GM12875 (cell line): Measurements from ENCODE around the gene UNC5B.

ENCODE experiments used
- H3K4me3 ChIP-seq: one replicate; pipeline ENCODE4 v1.5.1; 2011; ENCODE audit warnings: low read depth, low read length, control low read depth
- TF ChIP-seq, protein P1 (sequence below): IDR thresholded peaks from 2 replicates; pipeline ENCODE4 v1.5.1; 2011; ENCODE audit warnings: low read depth, mild to moderate bottlenecking, control low read depth, inconsistent platforms, low read length, moderate library complexity, borderline replicate concordance; ENCODE audit not compliant: insufficient read depth

Gene UNC5B

DNA sequence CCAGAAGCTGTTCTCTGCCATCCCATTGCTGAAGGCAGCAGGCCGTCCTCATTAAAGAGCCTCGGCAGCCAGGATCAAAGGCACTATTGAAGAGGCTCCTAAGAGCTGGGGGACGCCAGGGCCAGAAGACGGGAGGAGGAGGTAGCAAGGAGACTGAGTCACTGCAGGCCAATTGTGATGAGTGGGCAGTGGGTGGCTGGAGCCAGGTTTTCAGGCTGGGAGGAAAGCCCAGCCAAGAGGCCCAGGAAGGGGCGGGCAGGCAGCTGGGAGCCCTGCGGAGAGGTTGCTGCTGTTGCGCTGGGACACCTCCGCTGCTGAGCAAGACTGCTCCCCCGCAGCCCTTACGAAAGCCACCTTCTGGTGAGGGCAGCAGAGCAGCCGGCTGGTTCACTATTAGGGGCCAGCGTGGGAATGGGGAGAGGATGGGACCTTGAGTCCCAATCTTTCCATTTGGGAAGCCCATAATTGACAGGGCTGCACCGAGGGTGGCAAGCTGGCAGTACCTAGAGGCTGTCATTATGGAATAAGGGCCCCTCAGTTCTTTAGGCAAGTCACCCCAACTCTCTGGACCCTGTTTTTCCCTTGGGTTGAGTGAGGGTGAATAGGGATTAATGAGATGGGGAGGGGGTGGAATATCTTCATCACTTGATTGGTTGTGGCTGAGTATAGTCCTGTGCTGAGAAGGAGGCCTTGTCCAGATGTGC lies 48.4 kb downstream of the UNC5B start:
- TF ChIP-seq, protein P1, sequence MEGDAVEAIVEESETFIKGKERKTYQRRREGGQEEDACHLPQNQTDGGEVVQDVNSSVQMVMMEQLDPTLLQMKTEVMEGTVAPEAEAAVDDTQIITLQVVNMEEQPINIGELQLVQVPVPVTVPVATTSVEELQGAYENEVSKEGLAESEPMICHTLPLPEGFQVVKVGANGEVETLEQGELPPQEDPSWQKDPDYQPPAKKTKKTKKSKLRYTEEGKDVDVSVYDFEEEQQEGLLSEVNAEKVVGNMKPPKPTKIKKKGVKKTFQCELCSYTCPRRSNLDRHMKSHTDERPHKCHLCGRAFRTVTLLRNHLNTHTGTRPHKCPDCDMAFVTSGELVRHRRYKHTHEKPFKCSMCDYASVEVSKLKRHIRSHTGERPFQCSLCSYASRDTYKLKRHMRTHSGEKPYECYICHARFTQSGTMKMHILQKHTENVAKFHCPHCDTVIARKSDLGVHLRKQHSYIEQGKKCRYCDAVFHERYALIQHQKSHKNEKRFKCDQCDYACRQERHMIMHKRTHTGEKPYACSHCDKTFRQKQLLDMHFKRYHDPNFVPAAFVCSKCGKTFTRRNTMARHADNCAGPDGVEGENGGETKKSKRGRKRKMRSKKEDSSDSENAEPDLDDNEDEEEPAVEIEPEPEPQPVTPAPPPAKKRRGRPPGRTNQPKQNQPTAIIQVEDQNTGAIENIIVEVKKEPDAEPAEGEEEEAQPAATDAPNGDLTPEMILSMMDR, result no peak
- H3K4me3 ChIP-seq, result no peak overlapping the region

DNA sequence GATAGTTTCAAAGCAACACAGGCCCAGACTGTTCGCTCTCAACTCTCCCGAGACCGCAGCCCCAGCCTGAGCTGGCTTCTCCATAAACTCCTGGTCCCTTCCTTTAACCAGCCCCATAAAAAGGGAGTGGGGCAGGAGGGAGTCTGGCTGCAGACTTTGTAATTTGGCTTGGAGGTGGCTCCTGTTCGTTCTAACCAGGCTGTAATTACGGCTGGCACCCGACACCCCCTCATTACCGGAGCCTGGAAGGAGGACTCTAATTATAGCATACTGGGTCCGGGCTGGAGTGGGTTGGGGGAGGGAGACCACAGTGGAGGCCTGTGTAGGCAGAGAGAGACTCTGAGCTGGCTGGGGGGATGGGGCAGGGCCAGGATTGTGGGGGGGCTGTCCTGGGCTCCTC lies 49.7 kb downstream of the UNC5B start:
- H3K4me3 ChIP-seq, result no peak overlapping the region
- TF ChIP-seq, protein P1, result no peak

DNA sequence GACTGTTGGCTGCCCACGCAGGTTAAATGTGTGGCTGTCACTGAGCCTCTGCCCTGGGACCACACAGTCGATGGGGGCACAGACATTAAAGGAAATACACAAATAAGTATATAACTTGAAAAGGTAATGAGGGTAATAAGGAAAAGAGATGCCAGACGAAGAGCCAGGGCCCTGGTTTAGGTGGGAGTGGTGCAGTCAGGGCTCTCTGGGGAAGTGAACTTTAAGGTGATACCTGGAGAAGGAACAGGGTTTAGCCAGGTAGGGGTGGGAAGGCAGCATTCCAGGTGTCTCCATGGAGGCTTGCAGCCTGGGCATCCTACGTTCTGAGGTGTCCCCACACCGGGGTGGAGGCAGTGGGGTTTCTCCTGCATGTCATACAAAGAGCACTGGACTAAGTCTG lies 50.4 kb downstream of the UNC5B start:
- H3K4me3 ChIP-seq, result no peak overlapping the region
- TF ChIP-seq, protein P1, result no peak

DNA sequence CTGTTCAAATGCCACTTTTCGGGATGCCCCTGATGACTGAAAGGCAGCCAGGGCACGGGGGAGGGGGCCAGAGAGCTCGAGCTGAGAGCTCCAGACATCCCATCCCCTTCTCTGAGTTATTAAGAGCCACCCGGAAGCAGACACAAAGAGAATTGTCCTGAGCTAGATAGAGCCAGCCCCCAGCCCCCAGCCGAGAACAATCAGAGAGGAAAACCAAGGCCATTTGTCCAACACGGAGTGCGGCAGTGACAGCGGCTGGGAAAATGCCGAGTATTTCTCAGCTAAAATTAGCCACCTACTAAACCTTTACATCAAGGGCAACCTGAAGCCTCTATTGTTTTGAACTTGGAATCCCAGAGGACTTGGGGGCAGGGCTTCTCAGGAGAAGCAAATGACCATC lies 51.0 kb downstream of the UNC5B start:
- H3K4me3 ChIP-seq, result no peak overlapping the region
- TF ChIP-seq, protein P1, result no peak

DNA sequence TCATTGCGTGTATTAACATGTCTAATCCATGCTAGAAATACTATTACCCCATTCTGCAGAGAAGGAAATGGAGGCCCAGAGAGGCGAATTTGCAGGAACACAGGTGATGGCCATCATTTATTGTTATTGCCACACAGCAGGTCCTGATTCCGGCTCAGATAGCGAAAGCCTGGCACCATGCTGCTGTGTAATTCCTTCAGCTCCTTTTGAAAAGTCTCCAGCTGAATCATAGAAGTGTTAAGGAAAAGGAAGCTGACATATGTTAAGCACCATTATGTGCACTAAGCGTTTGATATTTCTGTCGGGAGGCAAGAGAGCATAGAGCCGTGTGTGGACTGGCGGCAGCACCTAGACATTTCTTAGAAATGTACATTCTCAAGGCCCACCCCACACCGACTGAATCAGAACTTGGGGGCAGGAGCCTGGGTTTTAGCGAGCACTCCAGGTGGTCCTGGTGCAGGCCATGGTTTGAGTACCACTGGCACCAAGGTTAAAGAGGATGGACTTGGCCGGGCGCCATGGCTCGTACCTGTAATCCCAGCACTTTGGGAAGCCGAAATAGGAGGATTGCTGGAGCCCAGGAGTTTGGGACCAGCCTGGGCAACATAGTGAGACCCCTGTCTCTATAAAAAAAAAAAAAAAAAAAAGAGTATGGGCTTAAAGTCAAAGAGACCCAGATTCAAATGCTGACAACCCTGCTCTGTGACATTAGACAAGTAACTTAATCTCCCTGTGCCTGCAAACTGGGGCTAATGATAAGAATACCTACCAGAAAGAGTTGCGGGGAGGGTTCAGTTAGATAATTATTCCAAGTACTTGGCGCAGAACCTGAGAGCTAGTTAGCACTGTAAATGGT lies 52.2 kb downstream of the UNC5B start:
- TF ChIP-seq, protein P1, result no peak
- H3K4me3 ChIP-seq, result no peak overlapping the region

DNA sequence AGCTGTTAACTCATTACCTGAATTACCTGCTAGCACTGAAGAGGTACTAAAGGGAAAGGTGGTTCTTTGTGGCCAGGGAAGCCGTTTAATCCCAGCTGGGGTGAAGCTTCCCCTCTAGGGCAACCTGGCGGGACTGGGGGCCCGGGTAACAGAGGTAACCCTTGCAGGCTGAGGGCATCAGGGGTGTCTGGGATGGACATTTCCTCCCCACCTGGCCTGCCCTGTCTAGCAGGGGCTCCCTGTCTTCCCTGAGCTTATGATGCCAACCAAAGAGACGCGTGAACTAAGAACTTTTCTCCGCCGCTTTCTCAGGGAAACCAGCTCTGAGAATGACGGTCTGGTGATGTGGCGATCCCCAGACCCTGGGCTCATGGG lies 52.8 kb downstream of the UNC5B start:
- H3K4me3 ChIP-seq, result no peak overlapping the region
- TF ChIP-seq, protein P1, result no peak
